Measurements from ENCODE around the gene PES1.

GRCh38 chr22:30538280-30538679, 53.4 kb downstream of the PES1 start:
- TF ChIP-seq POLR2A (IDR thresholded peaks at IDR 0.05) = no peak
- TF ChIP-seq POLR2AphosphoS5 (IDR thresholded peaks at IDR 0.05) = no peak
